GM18858 (cell line): ENCODE data around the gene RNF150.

Experiments used
- ATAC-seq: cut with Tn5 transposase; IDR thresholded peaks from one replicate; pipeline ENCODE4 v1.9.1; 2021; ENCODE audit not compliant: unreplicated experiment

The RNF150 gene

DNA sequence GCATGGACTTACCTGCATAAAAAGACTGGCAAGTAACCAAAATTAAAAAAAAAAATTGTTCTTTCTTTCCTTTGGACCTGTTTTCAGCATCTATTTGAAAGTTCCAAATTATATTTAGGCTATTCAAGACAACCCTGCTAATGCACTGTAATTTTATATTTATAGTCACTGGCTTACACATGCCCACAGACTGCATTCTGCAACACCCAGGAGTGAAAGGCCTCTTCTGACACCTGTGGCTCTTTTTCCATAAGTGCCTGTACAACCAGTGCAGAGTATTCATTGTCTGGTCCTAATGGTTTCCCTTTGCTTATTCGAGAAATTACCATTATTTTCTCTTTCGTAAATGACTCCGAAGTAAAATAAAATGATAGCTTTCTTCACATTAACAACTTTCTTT lies 143.3 kb downstream of the RNF150 start:
- ATAC-seq = no peak

DNA sequence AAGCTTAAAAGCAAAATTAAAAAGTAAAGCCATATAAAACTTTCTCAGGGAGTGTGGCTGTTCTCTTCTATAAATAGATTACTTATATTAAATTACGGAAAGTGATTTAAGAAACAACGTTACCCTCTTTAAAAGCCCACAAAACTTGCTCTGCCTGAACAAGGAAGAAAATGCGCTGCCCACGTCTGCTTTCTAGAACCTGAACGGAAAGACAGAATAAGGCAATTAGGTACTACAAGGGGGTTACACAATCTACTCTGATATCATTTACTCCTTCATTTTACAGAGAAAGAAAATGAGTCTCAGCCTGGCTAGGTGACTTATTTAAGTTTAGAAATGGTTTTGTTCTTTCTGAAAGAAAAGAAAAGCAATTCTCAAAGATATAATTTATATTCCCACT lies 147.2 kb downstream of the RNF150 start:
- no peak for ATAC-seq

DNA sequence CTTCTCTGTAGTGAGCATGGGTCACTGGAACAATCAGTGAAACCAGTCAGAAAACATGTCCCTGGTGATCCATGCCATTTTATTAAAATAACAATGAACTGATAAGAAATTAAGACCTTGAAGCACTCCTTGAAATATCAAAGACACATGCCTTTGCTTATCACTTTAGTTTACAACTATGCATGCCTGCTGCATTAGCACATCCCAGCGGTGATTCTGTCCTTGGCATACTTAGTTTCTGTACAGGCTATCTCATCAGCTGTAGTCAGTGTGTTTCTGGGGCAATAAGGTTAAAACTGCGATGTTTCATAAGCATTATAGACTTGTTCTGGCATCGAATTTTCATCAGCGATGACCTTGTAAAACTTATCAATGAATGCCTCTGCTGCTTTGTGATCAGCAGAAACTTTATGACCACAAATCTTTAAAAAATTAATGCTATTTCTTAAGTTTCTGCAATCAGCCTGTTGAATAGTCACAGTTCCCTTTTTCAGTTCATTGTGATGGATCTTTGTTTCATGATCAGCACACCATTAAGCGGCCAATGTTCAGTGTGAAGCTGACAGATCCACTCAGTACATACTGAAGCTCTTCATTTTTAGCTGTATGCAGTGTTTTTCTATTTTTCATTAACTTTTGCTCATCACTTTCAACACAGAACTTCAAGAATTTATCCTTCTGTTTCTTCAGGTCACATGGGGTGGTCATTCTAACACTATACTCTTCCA lies 150.5 kb downstream of the RNF150 start:
- ATAC-seq = no peak

DNA sequence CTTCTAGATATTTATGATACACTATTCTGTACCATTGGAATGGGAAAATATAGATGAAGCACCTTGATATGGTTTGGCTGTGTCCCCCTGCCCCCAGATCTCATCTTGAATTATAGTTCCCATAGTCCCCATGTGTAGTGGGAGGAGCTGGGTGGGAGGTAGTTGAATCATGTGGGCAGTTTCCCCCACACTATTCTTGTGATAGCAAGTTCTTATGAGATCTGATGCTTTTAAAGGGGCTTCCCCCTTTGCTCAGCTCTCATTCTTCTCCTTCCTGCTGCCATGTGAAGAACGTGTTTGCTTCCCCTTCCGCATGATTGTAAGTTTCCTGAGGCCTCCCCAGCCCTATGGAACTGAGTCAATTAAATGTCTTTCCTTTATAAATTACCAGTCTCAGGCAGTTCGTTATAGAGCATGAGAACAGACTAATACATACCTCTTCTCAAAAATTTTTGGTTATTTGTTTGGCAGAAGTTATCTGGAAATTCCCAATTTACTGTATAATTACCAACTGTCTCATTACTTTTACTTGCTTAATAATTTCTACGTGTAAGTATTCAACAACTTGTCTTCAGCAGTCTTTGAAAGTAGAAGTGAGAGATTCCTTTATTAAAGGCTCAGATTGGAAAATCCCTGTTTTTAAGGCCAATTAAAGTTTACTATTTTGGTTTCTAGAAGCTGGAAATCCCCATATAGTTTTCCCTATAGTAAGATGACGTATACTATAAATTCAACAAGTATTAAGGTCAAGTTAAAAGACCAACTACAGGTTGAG lies 152.7 kb downstream of the RNF150 start:
- ATAC-seq = no peak

DNA sequence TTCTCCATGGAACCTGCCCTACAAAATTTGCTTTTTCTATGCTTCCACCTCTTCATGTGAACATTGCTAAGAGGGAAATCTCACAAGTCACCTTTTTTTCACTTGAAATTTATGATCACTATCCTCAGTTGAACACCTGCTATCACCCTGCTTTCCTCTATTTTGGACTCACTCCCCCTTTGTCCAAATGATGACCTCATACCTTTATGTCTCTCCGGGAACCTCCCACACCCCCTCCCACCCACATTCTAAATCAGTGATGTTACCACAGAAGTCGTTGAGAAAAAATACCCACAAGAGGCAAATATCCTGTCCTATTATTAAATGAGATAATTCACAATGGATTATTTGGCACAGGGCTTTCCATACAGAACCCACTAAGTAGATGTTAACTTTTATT lies 156.5 kb downstream of the RNF150 start:
- ATAC-seq = no peak

DNA sequence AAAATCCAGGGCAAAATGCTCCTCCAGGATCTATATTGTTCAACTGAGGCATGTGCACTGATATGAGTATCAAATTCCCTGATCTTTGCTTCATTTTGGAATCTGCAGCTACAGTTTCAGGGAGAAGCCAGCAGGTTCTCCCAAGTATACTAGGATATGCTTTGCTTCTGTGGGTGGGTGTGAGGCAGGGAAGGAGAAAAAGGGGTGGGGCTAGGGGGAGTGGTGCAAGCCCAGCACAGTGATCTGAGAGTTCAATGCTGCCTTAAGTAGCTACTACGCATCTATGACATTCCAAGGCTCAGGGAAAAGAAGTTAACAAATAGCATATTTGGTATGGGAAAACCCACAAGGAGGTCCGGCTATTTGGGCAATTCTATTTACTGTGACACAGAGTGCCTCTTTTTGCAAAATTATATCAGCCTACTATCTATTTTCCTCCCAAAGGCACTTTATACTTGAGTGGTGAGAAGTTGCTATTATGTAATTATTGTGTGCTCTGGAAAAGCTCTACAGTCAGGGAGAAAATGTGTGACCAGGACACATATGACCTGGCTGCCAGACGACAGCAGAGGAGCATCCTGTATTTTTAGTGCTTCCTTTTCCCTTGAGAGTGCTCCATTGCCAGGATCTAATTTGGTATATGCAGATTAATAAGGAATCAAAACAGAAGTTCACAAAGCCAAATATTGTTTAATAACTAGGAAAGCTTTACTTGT lies 162.0 kb downstream of the RNF150 start:
- ATAC-seq = no peak

DNA sequence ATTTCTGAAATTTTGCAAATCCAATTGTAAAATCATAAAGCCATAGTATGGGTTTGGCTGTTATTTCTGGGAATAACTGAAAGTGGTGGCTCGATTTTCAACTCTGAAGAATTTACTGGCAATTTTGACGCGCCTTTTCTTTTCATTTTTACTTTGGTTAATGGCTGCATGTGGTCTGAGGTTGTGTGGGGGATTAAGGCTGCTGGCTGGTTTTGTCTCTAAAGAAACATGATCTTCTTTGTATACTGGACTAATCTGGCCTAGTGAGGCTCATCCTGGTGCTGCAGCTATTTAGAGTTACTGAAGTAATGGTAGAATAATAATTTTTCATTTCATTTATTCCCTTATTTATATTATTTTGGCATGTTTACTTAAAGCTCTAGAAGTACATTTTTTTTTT lies 164.0 kb downstream of the RNF150 start:
- ATAC-seq = no peak

DNA sequence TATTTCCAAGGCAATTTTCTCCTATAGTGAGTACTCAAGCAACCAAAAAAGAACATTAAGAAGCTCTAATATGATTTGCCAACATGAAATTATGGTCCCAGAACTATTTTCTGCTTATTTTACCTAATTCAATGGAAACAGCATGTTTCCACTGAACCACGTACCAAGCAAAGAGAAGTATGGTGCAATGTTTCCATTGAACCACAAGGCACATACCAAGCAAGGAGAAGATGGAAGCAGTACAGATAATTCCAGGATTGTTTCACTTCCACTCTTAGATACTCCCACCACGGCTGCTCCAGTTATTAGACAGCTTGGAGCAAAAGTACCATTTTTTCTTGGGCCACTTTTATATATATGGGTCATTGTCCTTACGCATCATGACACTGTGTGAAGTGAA lies 164.9 kb downstream of the RNF150 start:
- ATAC-seq = no peak

DNA sequence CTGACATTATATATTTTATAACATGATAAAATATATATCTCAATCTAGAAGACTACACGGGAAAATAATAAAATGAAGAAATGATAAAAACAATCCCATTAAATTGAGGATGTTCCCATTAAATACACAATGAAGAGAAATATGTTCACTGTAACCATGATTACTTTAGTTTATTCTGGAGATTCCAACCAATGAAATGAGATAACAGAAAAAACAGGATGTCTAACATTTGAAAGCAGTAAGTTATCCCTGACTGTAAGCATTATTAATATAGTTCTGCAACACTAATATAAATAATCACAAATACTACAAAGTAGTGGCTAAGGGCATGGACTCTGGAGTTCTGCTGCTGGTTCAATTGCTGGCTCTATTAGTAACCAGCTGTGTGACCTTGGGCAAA lies 169.4 kb downstream of the RNF150 start:
- ATAC-seq = no peak

DNA sequence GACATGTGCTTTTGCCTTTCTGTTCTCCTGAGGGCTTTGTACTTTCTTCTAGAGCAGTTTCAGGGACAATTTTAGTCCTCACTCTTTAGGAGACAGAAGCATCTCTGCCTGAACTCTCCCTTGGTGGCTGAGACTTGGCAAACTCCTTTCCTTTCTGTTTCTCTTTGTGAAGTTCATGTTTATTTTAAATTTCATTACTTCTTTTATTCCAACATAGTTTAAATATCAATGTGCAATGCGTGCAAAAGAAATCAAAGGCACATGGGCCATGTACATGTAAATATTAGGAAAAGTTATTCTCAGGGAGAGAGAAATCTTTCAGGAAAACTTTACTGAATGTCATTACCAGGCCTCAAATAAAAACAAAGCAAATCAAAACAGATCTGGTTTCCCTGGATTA lies 177.6 kb downstream of the RNF150 start:
- no peak for ATAC-seq

DNA sequence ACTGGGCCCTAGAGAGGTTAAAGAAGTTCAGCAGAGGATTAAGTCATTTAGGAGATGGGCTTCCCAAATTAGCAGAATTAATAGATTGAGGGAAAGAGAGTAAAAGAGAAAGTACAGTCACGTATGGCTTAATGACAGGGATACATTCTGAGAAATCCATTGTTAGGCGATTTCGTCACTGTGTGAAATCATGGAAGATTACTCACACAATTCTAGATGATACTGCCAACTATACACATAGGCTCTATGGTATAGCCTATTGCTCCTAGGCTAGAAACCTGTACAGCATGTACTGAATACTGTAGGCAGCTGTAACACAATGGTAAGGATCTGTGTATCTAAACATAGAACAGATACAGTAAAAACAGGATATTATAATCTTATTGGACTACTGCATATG lies 180.6 kb downstream of the RNF150 start:
- no peak for ATAC-seq

DNA sequence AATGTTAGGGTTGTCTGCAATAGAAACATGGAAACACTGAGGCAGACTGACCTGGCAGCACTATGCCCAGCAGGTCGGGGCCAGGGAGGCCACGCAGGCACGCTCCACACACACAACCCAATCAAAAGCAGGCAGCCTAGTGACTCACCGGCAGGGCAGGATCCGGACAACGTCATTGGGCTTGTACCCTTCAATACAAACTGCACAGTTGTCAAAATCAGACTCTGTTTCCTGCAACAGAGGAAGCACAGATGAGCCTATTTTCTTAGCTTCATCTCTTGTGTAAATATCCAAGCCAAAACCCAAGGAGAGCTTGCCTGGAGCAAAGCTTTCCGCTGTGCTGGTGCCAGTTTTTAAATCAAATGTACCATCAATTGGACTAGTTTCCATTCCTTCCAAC lies 185.8 kb downstream of the RNF150 start:
- ATAC-seq = no peak

DNA sequence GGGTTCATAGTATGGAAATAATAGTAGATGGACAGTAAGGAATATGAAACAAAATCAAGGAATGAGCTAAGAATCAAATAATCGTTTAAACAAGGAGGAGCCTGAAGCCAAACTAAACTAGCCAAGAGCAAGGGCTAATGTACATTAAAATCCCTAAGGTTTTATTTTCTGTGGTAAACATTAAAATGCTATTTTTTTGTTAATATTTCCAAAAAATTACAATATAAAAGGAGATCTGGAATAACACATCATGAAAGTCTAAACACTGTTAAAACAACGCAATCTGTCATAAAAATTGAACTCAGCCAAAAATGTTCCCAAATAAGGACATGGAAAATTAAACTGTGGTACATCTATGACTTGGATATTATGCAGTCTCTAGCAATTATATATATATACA lies 188.2 kb downstream of the RNF150 start:
- ATAC-seq = no peak

DNA sequence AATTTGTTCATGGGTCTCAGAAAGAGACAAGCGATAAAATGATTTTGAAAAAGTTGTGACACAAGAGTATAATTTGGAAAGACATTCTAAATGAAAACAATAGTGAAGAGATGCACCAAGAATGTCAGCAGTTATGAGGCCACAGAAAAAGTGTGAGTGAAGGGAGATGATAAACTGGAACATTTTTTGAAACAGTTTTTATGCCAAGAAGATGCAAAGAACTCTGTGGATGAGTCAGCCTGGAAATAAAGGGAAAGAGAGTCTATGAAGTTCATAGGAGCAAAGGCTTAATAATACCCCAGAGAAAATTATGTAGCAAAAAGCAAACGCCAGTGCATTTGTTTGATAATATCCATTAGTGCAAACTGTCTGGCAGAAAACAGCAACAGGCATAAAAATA lies 188.7 kb downstream of the RNF150 start:
- no peak for ATAC-seq

DNA sequence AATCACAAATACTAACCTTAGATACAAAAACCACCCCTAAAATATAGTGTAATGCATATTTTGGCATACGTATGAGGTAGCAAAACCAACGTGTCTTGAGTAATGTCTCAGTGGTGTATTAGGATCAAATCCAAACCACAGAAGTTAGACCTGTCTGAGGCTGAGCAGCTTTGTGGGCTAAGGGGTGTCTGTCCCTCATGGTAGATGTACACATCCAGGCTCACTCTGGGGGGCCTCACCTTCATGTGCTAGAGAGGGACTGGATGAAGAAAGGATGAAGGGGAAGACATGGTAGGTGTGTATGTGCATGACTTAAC lies 189.1 kb downstream of the RNF150 start:
- ATAC-seq = no peak

DNA sequence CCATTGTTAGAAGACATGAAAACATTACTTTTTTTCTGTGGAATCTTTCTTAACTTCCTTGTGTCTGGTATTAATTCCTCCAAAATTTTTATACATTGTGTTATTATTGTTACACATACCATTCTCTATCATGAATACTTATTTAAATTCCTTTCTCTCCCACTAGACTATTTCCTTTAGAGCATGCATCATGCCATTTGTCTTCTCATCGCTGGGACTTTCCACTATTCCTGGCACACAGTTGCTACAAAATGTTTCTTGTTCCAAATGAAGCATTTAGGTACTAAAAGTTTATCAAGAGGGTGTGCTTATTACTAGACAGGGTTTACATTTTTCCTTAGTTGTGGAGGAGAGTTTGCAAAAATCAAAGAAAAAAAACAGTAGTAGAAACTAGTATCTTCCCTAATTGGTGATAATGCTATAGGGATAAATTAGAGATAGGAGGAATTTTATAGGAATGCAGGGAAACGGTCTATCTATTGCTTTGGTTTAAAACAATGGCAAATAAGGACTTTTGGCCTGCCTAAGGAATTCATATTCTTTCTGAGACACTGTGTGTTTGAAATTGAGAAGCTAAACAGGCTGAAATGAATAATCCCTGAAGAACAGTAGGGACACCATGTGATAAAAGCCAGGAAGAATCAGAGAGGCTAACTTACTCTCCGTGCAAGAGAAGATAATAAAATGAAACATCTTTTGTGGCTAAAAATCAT lies 189.6 kb downstream of the RNF150 start:
- no peak for ATAC-seq

DNA sequence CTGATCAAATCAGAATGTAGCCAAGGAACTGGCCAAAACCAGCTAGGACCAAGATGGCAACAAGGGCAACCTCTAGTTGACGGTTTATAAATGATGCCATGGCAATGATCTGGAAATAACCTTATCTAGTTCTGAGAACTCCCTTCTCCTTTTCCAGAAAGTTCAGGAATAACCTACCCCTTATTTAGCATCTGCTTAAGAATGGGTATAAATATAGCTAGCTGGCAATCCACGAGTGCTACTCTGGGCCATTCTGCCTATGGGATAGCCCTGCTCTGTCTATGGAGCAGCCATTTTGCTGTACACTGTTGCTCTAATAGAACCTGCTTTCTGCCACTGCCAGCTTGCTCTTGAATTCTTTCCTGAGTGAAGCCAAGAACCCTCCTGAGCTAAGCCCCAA lies 192.7 kb downstream of the RNF150 start:
- no peak for ATAC-seq

DNA sequence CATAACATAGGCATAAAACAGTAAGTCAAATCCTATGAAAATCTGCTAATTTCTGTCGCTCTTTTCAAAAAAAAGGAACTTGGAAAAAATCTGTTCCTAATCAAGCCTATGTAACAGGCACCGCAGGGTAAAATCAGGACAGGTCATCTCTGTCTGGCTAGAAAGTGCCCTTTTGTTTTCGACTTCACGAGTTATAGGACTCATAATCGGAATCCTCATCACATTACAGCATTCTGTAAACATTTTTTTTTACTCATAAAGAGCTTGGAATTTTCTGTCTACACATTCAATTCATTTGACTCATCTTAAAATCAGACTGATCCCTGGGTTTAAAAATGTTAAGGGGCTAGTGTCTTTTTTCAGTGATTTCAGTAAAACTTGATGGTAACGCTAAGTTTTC lies 195.4 kb downstream of the RNF150 start:
- no peak for ATAC-seq

DNA sequence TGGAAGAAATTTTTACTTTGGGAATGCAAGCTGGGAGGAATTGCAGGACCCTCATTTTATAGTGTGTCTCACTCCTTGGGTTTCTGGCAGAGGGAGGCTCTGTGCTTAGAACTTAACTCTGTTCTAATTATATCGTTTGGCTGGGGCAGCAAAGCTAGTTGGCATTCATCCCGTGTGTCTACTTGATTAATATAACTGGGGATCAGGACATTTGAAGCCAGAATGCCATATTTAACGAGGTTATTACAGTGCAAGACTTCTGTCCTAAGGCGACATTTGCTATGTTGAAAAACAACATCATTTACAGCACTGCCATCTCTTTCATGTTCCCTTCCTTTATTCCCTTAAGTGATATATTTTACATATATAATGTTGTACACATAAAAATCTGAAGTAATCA lies 198.0 kb downstream of the RNF150 start:
- no peak for ATAC-seq

DNA sequence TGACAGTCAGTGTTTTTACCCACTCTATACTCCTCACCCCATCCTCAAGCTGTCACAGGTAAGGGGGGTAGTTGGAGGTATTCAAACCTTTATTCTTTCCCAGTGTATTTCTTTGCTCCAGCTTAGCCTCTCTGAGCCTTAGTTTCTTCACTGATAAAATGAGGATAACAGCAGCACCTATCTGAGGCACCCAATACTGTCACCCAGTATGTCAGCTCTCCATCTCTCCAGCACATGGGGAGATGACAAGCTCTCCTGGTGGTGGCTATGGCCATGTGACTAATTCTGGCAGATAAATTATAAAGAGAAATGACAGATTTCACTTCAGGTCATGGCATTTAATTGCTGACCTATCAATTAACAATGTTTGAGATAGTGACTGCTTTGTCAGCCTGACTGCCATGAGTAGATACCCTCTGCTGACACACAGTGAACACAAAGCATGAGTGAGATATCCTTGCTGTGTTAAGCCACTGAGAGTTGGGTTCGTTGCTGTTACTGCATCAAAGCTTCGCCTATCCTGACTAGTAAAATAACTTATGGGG lies 200.7 kb downstream of the RNF150 start:
- ATAC-seq = no peak

DNA sequence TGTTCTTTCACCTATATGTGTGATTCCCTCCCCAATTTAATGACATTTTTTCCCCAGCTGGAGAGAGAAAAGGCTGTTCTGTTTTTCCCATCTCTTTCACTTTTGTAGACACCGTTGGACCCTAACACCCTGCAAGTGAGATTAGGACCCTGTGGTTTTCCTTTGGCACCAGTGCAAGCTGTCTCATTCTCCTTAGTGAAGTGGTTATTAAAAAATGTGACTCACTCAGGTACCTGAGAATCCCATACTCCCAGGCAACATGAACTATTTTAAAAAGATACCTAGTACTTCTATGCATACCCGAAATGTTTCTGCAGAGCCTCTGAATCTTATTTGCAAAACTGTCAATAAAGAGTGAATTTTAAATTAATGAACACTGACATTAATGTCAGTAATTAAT lies 201.4 kb downstream of the RNF150 start:
- no peak for ATAC-seq
